ENCODE data around the gene FAM83E. TPM values are rescaled to one million over a fixed set of nuclear protein-coding genes. Genes with fewer than 3 reads are reported as not detected.

FAM83E gene
- total RNA-seq, 4 donors from 2014 or later = 0.32 to 0.69 (median 0.37) TPM

- Histone ChIP-seq H3K27me3 (peaks cover 0 to 29% (median 0%) of the 10 kb centered on the region in 4 donors), H3K4me1 (no peaks in the 10 kb centered on the region), H3K27ac (replicated peaks in 1 of 4) (no peak overlapping the region), H3K4me3 (no peak overlapping the region), H3K9me3 (no peaks in the 10 kb centered on the region), H3K36me3 (no peaks in the 10 kb centered on the region)
- 81% methylated on average over 38 of the region's 39 CpGs for WGBS
- intact Hi-C loops (cut with DNase I) = no loop called here
- TF ChIP-seq POLR2AphosphoS5 (IDR thresholded peaks at IDR 0.05) (no peak), CTCF (IDR thresholded peaks at IDR 0.05) (no peak), EP300 (IDR thresholded peaks at IDR 0.05) (no peak), POLR2A (IDR thresholded peaks at IDR 0.05; ENCODE audit: low read depth) (no peak)
- no peak for DNase-seq (ENCODE audit: extremely low spot score)
These were observed 18.0 kb downstream of the FAM83E start for GRCh38 chr19:48596679-48597465.

GRCh38 chr19:48596237-48596636 is 18.6 kb downstream of the FAM83E start:
- H3K27ac ChIP-seq (replicated peaks in 1 of 4) = no peak overlapping the region
- DNase-seq (ENCODE audit: extremely low spot score) = no peak
- no peaks in the 10 kb centered on the region for H3K4me1 ChIP-seq
- no peak for TF ChIP-seq POLR2AphosphoS5 (IDR thresholded peaks at IDR 0.05)
- TF ChIP-seq EP300 (IDR thresholded peaks at IDR 0.05) = no peak
- no peak for TF ChIP-seq POLR2A (IDR thresholded peaks at IDR 0.05; ENCODE audit: low read depth)
- no peak for TF ChIP-seq CTCF (IDR thresholded peaks at IDR 0.05)
- intact Hi-C loops (cut with DNase I) = no loop called here
- no peaks in the 10 kb centered on the region for H3K9me3 ChIP-seq
- WGBS = 68% methylated on average over 2 of the region's 4 CpGs
- no peaks in the 10 kb centered on the region for H3K36me3 ChIP-seq
- no peak overlapping the region for H3K4me3 ChIP-seq
- peaks cover 0 to 28% (median 0%) of the 10 kb centered on the region in 4 donors for H3K27me3 ChIP-seq

- TF ChIP-seq EP300 (IDR thresholded peaks at IDR 0.05) (no peak), POLR2A (IDR thresholded peaks at IDR 0.05; ENCODE audit: low read depth) (no peak), POLR2AphosphoS5 (IDR thresholded peaks at IDR 0.05) (no peak), CTCF (IDR thresholded peaks at IDR 0.05) (no peak)
- DNase-seq (ENCODE audit: extremely low spot score) = no peak
- Histone ChIP-seq H3K4me3 (no peak overlapping the region), H3K27me3 (peaks cover 0 to 24% (median 0%) of the 10 kb centered on the region in 4 donors), H3K27ac (replicated peaks in 1 of 4) (no peak overlapping the region), H3K9me3 (no peaks in the 10 kb centered on the region), H3K36me3 (no peaks in the 10 kb centered on the region), H3K4me1 (no peaks in the 10 kb centered on the region)
- WGBS = 59% methylated on average over 6 of the region's 6 CpGs
- intact Hi-C loops (cut with DNase I) = no loop called here
These were observed 19.0 kb downstream of the FAM83E start for GRCh38 chr19:48595833-48596232.

- peaks cover 0 to 21% (median 0%) of the 10 kb centered on the region in 4 donors for H3K27me3 ChIP-seq
- WGBS = 85% methylated on average over 9 of the region's 9 CpGs
- no peak overlapping the region for H3K4me3 ChIP-seq
- no peak overlapping the region for H3K27ac ChIP-seq (replicated peaks in 1 of 4)
- H3K36me3 ChIP-seq = no peaks in the 10 kb centered on the region
- DNase-seq (ENCODE audit: extremely low spot score) = no peak
- intact Hi-C loops (cut with DNase I) = no loop called here
- no peaks in the 10 kb centered on the region for H3K9me3 ChIP-seq
- no peak for TF ChIP-seq EP300 (IDR thresholded peaks at IDR 0.05)
- no peak for TF ChIP-seq CTCF (IDR thresholded peaks at IDR 0.05)
- no peak for TF ChIP-seq POLR2AphosphoS5 (IDR thresholded peaks at IDR 0.05)
- TF ChIP-seq POLR2A (IDR thresholded peaks at IDR 0.05; ENCODE audit: low read depth) = no peak
- H3K4me1 ChIP-seq = no peaks in the 10 kb centered on the region
These were observed 19.7 kb downstream of the FAM83E start for GRCh38 chr19:48595171-48595570.
